Measurements from ENCODE around the gene AP5Z1. TPM values are rescaled to one million over a fixed set of nuclear protein-coding genes. Genes with fewer than 3 reads are reported as not detected.

The AP5Z1 gene
- polyA plus RNA-seq, 1 donor = 20.0 TPM

DNA sequence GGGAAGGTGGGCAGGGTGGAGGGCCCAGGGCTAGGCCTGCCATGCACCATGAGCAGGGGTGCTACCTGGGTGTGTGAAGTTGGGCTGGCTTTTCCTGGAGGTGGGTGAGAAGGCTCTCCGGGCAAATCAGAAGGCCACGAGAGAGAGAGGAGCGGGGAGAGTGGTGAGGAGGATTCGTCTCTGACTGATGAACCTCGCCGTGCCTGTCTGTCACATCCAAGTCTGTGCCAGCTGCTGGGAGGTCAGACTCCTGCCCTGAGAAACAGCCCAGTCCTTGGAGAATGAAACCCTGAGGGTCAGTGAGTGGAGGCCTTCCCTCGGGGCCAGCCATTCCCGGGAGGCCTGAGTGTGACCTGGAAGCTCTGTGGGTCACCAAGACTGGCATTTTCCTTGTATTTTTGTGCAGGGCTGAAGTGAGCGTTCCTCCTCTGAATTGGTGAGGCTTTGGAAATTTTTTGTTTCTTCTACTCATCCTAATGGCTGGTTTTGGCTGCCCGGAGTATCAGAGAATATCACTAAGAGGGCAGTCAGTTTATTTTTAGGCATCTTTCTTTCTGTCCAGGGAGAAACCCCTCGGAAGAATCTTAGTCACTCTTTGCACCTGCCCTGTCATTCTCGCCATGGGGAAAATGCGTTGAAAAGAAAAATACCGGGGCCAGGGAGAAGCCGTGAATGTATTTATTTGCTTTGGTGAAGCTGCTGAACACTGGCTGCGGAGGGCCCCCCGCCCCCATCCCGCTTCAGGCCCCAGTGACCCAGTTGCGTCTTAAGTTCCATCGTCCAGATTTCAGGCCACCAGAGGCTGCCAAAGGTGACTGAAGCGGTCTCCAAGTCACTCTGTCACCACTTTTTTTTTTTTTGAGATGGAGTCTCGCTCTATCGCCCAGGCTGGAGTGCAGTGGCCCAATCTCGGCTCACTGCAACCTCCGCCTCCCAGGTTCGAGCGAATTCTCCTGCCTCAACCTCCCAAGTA lies 6.5 kb upstream of the AP5Z1 start:
- no peak for DNase-seq

DNA sequence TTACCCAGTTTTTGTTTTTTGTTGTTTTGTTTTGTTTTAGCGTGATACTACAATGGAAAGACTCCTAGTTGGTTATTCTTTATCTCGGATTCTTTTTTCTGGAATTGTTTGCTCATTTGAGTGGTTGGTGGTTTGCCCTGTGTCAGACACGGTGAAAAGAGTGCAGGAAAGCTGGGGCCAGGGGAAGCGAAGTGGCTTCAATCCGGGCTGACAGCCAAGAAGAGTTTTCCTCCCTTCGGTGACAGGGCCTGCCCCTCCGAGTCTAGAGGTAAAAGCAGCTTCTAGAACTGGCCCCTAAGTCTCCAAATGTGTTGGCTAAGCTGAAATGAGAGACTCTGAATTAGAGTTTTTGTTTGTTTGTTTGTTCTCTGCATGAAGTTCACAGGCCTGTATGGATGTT lies 5.7 kb upstream of the AP5Z1 start:
- no peak for DNase-seq

DNA sequence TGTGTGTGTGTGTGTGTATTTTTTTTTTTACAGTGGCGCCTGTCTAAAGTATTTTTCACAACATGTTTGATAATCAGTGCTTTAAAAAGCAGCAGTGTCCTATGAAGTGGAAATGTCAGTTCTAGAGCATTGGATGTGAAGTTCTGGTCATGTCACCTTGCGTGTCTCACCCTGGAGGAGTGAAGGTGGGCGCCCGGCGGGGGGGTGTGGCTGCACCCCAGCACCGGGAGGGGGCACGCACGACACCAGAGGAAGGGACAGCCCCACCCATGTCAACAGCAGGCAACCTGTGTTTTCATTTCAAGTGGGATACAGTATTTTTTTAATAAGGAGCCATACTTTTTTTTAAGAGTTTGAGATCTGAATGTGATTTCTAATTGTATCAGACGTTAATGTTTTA lies 4.5 kb upstream of the AP5Z1 start:
- no peak for DNase-seq

DNA sequence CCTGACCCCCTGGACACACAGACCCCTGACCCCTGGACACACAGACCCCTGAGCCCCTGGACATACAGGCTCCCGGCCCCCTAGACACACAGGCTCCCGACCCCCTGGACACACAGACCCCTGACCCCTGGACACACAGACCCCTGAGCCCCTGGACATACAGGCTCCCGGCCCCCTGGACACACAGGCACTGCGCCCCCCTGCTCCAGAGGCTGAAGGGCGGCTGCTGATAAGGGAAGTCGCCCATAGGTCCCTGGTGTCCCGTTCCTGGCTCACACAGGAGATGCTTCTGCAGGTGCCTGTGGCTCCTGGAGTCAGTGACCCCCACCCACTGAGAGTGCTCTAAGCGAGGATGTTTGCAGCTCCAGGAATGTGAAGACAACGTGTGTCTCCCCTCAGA lies 3.7 kb upstream of the AP5Z1 start:
- DNase-seq = no peak

DNA sequence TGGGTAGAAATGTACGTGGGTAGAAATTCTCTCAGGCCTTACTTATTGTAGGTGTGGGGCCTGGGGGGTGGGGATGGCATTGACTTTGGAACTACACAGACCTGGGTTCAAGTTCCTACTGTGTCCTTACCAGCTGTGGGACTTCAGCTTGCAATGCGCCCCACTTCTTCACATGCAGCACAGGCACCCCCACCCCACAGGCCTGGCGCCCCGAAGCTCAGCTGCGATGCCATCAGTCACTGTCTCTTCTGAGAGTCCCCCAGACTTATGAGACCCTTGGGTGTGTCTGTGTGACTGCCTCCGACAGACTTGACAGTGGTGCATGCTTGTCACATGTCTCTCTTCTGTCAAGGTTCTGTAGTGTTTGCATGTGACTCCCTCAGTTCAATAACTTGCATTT lies 3.1 kb upstream of the AP5Z1 start:
- no peak for DNase-seq

DNA sequence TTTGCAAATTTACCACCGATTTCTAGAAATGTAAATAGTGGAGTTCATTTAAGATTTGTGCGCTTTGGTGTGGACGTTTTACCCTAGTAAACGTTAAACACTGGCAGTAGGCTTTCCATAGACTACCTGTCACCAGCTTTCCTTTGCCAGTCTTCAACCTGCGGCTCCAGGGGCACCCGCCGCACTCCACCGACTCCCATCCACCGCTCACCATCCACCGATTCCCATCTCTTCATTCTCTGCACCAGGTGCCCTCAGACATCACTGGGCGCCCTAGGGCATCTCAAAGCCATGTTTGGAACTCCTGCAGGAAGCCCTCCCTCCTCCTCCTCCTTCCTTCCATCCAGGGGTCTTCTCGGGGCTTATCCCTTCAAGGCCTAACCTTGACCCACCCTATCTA lies 1.4 kb upstream of the AP5Z1 start:
- no peak for DNase-seq

DNA sequence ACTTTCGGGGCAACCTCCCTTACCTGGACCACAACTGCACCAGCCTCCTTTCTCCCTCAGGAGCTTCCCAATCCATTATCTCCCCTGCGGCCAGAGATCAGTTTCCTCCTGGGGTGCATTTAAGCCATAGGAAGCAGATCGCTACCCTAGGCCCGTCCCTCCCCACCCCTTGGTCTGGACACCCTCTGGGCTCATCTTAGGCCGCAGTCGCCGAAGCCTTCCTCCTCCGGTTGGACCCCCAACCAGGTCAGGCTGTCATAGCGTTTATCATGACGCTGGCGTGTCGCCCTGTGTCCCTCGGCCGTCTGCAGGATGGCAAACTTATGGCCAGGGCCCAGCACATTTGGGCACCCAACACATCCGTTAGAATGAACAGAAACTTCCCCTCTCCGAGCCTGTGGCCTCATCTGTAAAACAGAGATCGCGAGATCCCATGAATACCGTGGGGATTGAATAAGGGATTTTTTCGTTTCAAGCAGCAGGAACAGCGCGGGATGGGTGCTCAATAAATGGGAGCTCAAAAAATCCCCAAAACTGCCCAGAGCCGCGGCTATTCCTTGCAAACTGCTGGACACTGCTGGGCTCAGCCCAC lies 669 bp upstream of the AP5Z1 start:
- DNase-seq = peak; percentile 71

DNA sequence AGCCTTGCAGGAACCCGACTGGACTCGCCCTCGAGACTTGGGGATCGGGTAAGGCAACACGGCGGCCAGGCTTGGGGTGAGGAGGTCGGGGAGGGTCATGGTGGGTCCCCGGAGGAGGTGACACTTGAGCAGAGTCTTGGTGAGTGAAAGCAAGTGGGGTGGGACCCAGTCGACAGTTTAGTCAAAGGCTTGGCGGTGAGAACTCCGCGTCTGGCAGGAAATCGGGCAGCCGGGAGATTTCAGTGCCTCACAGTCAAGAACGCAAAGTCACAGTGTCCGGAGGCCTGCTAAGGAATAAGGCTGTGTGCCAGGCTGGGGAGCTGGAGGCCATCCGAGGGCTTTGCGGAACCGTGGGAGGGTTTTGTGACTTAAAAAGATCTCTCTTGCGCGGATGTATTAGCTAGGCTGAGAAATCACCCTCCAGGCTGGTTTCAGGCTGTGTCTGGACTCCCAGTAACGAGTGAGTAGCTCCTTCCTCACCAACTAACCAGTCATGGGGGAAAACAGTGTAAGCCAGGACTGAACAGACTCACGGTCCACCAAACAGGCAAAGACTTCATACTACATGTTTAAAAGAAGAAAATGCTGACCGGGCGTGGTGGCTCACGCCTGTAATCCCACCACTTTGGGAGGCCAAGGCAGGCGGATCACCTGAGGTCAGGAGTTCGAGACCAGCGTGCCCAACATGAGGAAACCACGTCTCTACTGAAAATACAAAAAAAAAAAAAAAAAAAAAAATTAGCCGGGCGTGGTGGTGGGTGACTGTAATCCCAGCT lies 613 bp downstream of the AP5Z1 start:
- no peak for DNase-seq

DNA sequence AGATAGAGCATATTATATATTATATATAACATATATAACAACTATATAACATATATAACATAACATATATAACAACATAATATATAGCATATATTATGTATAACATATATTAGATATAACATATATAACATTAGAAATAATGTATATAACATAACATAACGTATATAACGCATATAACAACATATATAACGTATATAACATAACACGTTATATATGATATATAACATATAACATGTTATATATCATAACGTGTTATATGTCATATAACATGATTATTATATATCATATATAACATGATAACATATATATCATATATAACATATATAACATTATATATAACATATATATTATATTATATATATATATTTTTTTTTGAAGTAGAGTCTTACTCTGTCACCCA lies 3.7 kb downstream of the AP5Z1 start:
- no peak for DNase-seq

DNA sequence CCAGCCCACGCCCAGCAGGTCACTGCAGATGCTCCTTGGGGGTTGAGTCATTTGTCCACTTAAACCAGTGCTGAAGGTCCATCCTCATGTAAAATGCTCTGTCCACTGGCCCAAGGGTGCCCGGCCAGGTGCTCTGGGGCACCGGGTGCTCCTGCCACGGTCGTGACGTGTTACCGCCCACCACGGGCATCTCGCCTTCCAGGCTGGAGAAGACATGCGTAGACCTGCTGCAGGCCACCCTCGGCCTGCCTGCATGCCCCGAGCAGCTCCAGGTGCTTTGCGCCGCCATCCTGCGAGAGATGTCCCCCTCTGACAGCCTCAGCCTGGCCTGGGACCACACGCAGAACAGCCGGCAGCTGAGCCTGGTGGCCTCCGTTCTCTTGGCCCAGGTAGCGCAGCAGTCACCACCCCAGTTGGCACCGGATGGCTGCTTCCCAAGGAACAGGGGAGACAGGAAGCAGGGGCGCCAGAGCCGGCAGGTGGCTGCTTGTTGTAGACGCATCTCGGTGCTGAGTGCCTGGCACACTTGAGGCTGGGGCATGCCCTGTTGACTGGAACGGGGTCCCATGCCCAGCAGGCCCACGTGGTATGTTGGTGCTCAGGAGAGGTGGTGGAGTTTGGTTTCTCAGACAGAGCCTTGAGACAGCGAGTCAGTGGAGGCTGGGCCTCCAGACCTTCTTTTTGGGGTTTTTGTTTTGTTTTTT lies 6.1 kb downstream of the AP5Z1 start:
- DNase-seq = no peak

DNA sequence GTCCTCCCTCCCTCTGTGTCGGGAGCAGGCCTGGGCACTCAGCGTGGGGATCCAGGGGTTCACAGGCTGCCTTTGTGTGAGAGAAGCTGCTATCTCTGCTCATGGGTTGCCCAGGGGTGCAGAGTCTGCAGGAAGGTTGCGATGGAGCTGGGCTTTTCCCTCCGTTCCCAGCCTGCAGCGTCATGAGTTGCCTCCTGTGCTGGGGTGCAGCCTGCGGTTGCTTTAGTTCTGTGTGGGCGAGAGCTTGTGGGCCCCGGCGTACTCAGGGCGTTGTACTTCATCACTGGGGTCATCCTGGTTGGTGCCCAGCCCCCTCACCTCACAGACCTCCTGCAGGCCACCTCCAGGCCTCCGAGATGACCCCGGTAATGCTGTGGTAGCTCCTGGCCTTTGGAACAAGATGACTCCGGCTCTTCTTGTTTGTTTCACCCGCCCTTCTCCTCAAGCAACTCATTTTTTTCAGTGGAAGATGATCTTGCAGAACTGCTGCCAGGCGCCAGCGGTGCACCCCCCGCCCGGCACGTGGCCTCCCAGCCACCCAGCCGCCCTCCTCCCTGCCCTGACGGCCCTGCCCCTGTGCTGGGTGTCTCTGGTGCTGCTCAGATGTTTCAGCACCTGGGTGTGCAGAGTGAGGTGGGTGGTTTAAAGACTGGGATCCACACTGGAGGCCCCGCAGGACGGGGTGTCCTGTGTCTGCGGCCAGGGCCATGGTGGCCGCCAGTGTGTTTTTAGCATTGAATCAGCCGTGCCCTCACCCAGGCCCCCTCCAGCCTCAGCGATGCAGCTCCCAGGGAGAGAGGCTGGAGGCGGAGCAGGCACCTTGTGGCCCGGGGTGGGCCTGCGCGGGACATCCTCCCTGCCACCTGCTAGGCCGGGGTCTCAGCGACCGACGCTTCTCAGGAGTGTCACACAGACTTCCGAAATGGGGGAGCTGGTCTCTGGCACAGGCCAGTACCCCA lies 7.2 kb downstream of the AP5Z1 start:
- DNase-seq = no peak

DNA sequence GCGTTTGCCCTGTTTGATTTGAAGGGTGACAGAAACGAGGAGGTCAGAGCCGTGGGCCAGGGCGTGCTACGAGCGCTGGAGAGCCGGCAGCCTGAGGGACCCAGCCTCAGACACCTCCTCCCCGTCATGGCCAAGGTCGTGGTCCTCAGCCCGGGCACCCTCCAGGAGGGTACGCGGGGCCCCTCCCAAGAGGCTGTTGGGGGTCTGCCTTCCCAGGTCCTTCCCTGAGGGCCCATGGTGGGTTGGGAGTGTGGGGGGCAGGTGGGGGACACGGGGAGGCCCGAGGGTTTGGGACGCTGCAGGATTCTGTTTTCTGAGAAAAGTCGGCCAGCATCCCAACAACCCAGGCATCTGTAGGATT lies 7.8 kb downstream of the AP5Z1 start:
- DNase-seq = no peak

DNA sequence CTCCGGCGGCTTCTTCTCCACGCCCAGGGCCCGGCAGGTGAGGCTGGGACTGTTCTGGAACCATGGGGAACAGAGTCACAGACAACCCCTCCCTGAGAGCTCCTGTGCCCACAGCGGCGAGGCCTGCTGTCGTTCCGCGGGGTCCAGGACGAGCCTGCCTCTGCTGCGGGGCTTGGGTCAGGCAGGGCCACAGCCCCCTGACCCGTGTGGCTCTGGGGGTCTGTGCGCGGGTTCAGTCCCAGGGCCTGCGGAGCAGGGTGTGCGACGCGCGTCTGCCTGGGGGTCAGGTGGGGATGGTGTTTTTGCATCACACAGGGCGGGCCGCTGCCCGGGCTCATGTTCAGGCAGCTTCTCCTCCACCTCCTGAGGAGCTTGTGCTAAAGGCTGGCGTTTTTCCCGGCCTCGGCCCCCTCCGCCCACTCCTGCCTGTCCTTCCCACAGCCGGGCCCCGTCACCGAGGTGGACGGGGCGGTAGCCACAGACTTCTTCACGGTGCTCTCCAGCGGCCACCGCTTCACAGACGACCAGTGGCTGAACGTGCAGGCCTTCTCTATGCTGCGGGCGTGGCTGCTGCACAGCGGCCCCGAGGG lies 8.4 kb downstream of the AP5Z1 start:
- no peak for DNase-seq

DNA sequence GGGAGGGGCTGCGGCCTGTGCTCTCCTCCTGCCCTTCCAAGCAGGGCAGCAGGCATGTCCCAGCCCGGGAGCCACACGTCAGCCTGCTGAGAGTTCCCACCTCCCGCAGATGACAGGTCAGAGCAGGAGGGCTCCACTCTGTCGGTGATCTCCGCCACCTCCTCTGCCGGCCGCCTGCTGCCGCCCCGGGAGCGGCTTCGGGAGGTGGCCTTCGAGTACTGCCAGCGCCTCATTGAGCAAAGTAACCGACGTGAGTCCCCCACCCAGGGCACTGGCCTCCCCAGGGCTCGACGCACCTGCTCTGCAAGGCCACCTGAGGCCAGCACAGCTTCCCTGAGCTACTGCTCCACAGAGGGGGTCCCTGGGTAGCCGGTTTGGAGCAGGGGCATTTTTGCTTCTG lies 9.4 kb downstream of the AP5Z1 start:
- DNase-seq = no peak

DNA sequence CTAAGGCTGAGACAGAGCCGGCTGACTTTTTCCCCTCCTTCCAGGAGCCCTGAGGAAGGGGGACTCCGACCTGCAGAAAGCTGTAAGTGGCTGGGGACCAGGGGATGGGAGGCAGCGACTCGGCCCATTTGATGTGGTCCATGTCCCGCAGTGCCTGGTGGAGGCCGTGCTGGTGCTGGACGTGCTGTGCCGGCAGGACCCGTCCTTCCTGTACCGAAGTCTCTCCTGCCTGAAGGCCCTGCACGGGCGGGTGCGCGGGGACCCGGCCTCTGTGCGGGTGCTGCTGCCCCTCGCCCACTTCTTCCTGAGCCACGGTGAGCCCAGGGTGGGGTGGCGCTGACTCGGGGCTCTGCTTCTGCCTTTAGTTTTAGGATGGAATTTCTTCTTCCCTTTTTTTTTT lies 9.9 kb downstream of the AP5Z1 start:
- DNase-seq = no peak

DNA sequence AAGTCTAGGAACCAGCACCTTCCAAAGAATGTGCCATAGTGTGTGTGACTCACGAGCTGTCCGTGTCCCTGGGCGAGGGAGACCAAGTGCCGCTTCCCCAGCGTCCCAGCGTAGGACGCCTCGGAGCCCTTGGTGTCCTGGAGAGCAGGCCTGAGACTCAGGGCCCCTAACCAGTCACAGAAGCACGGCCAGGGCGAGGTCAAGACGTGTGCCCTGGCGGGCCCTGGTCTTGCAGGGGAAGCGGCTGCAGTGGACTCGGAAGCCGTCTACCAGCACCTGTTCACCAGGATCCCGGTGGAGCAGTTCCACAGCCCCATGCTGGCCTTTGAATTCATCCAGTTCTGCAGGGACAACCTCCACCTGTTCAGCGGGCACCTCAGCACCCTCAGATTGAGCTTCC lies 10.6 kb downstream of the AP5Z1 start:
- DNase-seq = no peak

DNA sequence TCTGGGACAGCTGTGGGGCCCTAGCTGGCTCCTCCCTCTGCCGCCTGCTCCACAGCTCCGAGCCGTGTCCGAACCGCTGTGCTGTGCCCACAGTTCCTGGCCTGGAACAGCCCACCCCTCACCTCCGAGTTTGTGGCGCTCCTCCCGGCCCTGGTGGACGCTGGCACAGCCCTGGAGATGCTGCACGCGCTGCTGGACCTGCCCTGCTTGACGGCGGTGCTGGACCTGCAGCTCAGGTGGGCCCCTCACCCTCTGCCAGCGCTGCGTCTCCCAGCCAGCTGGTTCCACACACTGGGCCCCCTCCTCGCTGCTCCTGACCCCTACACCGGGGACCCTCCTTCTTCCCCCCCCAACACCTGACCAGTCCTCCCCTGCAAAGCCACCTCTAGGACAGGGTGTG lies 12.1 kb downstream of the AP5Z1 start:
- no peak for DNase-seq

DNA sequence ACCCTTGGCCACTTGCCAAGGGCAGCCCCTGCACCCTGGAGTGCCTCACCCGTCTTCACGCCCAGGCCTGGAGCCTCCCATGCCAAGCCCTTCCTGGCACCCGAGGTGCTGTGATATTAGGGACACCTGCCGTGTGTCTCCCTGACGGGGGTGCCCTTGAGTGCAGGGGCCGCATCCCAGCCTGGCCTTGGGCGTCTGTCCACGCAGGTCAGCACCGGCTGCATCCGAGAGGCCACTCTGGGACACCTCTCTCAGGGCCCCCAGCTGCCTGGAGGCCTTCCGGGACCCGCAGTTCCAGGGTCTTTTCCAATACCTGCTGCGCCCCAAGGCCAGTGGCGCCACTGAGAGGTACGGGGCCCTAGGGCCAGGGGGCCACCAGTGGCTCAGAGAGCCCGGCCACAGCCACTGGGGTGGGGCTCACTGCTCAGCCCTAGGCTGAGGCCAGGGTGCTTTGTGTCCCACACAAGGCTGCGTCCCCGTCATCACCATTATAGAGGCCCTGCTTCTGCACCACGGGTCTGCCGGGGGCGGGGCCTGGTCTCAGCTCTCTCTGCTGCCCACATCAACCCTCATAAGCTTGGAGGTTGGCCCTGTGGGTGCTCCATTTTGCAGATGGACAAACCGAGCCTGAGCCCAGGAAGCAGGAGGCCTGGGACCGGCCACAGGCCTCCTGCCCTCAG lies 12.7 kb downstream of the AP5Z1 start:
- no peak for DNase-seq

DNA sequence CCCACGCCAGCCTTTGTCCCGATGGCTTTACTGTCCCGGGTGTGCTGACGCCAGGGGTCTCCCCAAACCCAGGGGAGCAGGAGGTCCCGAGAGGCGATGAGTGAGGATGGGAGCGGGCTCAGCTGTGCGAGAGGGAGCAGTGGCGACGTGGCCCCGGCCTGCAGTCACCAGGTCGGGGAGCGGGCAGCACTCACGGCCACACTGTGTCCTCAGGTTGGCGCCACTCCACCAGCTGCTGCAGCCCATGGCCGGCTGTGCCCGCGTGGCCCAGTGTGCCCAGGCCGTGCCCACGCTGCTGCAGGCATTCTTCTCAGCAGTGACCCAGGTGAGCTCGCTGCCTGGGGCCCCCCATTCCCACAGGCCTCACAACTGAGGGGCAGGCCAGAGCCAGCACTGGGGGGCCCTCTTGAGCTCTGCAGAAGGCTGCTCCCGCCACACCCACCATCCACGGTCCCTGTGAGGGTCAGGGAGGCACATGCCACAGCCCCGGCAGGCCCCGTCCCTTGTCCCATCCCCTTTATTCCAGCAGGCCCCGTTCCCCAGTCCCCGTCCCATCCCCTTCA lies 13.3 kb downstream of the AP5Z1 start:
- DNase-seq = no peak
